Stimulated activated CD8-positive, alpha-beta memory T cell treated with anti-CD3 and anti-CD28 coated beads, Interleukin-15, amount 100 ng/mL, for 24 hours (primary cell): ENCODE results near the gene CCDC88A.
"Not testable (repeated sequence)": the region's sequence is repeated elsewhere in the genome, so short reads cannot be mapped to it uniquely, and the experiment has no call there.

Experiments used
- DNase-seq: peaks from one replicate; pipeline ENCODE4 v3.0.0-alpha.2; 2020; ENCODE audit warnings: low read depth

Gene CCDC88A

DNA sequence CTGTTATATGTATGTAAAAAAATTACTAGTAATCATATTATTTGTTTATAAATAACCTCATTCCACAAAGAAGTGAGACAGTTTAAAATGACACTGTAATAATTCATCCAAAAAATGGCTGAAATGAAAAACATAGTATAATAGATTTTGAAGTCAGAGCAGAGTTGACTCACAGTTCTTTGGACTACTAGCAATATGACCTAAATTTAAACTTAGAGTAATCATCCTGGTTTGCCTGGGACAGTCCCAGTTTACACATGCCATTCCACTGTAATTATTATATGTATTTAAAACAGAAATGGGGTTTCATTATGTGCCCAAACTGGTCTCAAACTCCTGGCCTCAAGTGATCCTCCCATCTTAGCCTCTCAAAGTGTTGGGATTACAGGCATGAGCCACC, 48.3 kb downstream of the CCDC88A start:
- DNase-seq: no peak

DNA sequence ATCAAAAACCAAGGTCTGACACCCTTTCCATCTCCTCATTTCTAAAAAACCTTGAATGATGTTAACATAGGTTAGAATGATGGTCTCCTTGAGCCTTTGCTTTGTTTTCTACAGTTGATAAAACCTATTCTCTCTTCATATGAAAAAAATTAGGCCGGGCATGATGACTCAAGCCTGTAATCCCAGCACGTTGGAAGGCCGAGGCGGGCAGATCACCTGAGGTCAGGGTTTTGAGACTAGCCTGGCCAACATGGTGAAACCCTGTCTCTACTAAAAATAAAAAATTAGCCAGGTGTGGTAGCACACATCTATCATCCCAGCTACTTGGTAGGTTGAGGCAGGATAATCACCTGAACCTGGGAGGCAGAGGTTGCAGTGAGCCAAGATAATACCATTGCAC, 49.4 kb downstream of the CCDC88A start:
- no peak for DNase-seq

DNA sequence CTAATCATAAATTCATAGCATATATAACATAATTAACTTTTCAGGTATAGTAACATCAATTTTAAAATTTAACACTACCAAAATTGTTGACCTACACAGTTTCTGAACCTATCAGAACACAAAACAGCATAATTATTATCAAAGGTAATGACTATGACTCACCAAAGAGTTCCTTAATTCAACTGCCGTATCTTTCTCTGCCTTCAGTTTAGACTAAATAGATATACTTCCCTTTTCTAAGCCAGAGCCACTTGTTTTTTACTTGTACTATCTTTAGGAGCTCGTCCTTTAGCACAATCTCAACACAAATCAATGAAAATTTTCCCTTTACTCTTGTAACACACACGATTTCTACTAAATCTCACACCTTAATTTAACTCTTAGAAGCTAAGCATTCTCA, 54.4 kb downstream of the CCDC88A start:
- no peak for DNase-seq

DNA sequence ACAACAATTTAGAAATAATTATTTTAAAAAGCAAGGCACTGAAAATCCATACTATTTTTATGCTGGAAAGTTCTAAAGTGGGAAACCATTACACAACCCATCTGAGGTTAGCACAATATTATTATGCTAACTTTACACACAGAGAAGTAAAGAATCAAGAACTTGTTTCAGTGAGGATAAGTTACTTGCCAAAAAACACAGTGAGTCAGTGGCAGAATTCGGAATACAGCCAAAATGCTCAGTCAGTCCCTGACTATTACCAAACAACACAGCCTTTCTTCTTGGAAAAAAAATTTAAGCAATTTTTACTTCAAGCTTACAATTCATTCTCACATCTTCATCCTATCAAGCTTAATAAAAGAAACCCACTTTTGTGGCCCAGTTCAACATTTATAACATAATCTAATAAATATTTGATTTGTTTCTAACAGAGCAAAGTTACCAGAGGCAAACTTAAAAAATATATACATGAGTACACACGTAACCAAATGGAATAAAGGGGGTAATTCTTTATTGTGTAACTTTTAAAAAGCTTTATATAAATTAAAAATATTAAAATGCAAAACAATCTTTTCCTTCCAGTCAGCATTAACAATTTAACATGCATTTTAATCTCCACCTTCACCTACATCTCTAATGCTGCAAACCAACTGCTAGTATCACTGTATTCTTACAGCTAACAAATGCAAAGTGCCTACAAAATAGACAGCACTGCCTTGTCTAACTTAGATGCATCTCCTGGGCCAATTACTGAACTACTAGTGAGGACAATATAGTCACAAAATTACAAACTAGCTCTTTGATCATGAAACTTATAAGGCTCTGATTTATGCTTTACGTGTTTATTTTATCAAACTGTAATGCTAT, 55.2 kb downstream of the CCDC88A start:
- no peak for DNase-seq

DNA sequence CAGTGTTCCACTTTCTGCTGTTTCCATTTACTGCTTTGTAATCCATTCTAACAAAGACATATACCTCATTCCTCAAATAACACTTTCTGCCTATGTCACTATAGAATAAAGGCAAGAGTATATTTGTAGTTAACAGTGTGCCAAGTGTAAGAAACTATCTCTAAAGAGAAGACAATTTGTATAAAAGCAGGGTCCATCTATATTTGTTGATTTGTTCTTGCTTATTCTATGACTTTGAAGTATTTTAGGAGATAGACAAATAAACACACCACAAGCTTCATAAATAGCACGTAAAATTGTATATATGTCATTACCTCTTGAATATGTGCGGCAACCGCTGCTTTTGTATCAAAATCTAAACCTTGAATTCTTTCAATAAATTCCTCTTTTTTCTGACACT, 56.0 kb downstream of the CCDC88A start:
- no peak for DNase-seq

DNA sequence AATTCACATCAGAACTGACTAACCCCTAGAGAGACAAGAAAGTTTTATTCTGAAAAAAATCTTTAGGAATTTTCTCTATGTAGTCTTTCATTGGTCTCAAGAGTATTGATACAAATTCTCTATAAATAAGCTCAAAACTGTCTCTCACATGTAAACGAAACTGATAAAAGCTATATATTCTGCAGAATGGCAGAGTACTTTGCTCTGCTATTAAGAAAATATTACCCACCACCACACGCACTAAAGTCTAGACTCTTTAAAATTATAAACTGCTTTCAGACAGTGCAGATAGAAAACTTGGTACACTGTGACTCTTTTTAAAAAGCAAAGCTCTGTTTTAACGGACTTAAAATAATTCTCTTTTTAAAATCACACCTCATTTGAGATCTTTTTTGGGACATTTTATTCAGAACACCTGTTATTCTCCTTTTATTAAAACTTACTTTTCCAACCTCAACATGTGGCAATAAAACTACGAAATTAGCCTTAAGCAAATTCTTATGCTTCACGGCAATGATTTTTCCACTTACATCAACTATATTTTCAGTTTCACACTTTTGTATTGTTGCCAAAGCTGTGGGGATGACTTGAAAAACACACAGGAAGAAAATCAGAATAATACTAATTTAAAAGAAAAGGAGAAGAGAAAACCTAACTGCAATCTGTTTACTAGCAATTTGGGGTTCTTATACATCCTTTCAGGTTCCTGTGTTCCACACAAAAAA, 58.0 kb downstream of the CCDC88A start:
- no peak for DNase-seq

DNA sequence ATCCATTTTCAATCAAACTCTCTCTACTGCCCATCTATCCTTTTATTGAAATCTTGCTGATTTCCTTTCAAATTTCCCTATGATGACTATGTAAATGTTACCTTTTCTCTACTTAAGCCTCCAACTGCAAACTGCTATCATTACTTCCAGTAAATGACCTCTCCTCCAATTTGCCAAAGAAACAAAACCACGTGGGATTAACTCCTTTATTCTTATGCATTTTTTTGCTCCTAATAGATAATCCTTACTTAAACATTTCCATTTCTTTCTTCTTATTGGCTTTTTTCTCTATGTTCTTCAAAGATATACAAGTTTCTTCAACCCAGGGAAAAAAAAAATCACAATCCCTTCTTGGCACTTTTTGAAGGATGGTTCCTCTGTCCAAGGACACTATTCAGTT, 61.2 kb downstream of the CCDC88A start:
- DNase-seq: no peak

DNA sequence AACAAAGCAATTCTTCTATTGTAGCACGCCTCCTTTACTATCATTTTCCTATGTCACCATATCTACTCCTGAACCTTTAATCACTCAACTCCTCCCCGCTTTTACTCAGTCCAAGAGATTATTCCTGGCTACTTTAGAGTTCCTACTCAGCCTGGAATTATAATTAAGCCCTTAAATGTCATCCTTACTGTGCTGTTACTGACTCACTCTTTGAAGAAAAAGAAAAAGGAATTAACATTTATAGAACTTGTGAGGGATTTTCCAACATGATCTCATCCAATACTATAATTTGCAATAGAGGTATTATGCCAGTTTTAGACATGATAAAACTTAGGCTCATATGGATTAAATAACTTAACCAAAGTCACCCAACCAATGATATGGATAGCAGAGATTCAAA, 61.7 kb downstream of the CCDC88A start:
- DNase-seq: no peak

DNA sequence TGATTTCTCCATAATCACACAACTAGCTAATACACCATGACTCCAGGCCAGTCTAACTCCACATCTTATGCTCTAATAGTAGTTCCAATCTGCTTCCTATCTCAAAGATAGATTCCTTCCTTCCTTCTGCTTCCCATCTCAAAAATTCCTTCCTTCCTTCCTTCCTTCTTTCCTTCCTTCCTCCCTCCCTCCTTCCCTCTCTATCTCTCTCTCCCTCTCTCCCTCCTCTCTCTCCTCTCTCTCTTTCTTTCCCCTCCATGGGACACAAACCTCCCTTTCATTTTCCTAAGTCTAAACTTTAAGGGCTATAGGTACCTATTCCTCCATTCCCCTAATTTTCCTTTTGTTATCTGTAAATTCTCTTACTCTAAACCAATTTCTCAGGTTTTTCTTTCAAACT, 62.5 kb downstream of the CCDC88A start:
- DNase-seq: no peak

DNA sequence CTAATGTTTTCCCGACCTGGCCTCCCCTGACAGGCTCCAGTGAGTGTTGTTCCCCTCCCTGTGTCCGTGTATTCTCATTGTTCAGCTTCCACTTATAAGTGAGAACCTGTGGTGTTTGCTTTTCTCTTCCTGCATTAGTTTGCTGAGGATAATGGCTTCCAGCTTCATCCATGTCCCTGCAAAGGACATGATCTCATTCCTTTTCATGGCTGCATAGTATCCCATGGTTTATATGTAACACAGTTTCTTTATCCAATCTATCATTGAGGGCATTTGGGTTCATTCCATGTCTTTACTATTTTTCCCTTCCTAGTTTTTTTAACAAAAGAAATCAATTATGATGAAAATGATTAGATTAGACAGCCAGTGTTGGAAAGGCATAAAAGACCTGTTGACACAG, 63.5 kb downstream of the CCDC88A start:
- DNase-seq: not testable (repeated sequence)

DNA sequence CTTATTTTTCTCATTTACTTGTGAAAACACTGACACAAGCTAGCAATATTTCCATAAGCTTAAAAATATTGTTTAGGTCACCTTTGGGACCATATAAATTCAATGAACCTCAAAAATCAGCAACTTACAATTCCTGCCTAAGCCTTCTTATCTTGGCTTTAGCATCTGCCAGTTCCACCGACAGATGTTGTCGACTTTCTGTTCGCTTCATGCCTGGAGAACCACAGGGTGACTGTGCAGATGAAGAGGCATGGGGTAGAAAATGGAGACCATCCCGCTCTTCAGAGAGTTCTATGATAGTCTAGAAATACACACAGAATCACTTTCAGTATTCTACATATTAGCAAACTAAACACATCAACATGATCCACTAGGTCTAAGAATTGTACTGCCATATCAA, 64.2 kb downstream of the CCDC88A start:
- DNase-seq: no peak

DNA sequence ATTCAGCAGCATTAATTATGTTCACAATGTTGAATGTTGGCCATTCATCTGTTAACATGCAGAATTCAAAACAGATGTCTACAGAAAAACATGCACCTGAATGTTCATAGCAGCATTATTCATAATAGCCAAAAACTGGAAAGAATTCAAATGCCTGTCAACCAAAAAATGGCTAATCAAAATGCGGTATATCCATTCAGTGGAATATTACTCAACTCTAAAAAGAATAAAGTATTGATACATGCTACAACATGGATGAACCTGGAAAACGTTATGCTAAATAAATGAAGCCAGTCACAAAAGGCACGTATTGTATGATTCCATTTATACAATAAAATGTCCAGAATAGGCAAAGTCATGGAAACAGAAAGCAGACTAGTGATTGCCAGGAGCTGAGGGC, 68.0 kb downstream of the CCDC88A start:
- DNase-seq: no peak

DNA sequence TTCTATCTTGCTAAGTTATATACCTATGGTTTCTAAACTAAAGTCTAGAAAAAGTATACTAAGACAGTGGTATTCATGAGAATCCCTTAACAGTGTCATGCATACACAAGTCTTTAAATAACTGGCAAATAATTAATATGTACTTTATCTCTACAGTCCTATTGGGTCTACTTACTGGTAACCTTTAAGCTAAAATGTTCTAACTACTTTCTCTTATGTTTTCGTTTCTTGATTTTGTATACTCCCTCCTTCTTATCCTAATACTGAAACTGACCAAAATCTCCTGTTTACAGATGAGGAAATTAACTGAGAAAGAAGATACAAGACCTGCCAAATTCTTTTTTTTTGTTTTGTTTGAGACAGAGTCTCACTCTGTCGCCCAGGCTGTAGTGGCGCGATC, 74.6 kb downstream of the CCDC88A start:
- no peak for DNase-seq

DNA sequence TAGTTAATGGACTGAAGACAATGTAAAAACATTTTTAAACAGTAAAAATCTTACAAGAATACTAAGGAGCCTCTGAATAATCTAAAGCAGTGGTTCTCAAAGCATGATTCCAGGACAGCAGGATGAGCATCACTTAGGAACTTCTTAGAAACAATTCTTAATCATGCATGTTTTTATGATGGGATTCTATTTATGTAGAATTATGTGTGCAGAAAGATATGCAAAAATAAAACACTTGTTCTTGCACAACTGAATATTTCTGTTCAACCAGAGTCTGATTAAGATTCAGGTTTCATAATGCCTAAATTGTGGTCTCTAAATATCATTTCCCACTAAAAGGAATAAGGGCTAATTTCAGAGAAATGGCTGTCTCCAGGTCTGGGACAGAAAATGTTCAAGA, 81.4 kb downstream of the CCDC88A start:
- DNase-seq: no peak

DNA sequence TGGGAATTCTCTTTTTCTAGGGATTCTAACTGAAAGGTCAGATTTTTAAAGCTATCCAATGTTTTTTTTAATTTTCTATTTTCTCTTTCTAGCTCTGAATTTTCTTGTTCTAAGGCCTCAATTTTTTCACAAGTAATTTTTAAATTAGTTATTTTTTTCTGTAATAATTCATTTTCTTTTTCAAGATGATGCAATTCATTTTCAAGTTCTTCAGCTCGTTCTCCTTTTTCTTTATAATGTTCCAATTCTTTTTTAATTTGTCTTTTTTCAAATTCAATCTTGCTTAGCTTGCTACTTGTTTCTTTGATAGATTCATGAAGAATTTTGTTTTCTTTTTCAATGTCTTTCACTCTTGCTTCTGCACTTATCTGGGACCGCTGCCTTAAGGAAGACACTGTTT, 84.9 kb downstream of the CCDC88A start:
- no peak for DNase-seq

DNA sequence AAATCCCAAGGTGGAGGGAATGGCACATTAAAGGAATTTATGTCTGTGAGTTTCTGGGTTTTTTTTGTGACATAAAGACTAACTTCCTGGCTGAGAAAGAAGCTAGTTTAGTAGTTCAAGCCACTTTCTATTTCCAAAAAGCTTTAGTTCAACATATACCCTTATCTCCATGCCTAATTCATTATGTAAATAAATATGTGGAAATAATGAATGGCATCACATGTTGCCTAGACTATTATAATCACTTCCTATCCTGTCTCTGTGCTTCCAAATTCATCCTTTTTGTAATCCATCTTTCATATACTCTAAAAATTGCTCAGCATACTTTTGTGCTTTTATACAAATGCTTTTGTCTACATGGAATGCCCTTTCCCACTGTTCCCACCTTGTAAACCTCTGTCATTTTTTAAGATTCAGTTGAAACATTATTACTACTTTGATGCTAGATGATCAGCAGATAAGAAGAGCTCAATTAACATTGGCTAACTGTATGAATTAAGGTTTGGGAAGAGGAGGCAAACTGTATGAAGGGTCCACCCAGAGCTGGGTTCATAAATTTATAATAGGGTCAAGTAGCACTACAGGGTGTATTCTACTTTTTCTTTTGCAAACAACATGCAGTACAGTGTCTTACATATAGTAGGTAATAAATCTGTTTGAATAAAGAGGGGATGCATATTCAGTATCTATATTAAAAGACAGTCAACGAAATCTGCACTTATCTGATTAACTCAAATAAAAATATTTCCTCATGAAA, 88.9 kb downstream of the CCDC88A start:
- DNase-seq: no peak

DNA sequence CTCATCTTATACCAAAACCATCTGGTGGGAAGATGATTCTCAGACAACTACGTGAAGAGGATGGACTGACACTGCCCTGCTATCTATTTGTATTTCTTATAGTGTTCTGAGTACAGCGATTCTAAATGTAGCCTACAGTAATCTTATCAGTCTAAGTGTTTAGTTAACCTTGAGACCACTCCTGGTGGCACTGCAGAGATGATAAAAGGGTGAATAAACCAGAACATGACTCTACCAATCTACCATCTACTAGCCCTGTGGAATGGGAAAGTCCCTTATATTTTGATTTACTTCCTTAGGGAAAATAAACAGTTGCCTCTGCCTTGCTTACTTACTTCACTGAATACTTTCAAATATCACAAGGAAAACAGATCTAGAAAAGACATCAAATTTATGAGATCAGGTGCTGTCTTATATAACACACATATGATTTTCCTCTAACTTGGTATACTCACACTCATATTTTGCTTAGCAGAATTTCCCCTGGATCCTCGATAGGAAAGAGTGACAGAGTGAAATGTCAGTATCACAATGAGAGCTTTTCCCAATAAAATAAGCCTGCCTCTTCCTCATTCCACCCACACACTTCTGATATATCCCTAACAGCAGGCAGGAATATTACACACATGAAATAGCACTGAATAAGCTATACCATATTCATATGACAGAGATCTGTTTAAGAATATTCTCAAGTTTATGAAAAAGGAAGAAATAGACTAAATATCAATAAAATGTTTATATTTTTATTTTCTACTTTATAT, 92.0 kb downstream of the CCDC88A start:
- no peak for DNase-seq

DNA sequence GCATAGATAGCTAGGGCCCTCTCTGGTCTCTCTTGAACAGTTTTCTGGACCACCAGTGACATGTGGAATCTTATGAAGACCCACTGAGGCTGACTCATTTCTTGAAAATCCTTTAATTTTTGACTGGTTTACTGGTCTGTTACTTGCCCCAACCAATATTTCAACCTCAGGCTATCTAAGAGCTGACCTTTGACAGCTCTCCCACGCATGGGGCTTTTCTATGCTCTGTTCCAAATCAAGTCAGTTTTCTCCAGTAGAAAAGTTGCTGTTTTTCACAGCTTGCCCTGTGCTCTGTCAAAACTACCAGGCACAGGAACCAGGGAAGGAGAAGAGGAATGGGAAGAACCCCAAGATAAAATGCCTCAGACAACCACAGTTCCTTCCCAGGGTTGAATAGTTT, 104.7 kb downstream of the CCDC88A start:
- no peak for DNase-seq

DNA sequence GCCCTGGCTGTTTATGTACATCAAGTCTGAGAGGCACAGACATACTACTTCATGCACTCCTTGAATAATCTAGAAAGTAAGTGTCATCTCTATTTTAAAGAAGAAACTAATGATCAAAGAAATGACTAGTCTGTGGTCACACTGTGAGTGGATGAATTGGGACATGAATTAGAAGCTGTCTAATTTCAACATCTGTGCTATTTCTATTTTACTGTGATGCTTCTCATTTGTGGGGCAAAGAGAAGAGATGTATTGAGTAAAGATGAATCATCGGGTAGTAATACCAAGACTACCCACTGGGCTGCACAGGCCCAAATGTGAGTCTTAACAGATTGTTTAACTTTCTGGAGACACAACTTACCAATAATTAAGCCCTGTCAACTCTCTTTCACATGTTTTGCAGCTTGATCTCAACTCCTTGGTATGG, 108.2 kb downstream of the CCDC88A start:
- no peak for DNase-seq

DNA sequence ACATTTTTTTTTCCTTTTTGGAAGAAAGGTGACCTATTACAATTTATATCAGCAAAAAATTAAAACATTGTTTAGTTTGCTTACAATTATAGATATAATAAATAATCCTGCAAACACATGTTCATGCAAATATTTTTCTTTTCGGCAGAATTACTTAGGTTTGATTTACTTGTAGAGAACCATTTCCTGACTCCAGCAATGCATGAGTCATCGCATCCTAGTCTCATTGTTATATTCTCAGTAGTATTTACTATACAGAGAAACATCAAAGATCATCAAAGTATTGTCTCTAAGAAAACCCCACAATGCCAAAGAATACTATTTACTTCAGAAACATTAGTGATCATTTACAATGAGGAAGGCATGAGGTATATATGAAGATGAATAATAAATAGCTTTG, 110.2 kb downstream of the CCDC88A start:
- DNase-seq: no peak

DNA sequence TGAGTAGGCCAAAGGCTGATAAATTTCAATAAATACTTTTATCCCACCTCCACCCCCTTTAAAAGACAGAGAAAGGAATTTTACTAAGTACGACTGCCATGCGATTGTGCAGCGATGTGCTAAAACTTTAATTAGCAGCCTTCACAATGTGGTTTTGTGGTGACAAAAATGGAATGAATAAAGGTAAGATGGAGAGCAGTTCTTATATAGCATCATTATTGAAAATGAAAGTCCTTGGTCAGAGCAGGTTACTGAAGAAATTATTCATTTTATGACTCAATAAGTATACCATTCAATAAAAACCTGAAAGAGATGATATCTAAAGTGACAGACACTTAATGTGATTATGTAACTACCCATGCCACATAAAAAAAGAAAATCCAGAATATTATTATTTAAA, 117.4 kb downstream of the CCDC88A start:
- no peak for DNase-seq

DNA sequence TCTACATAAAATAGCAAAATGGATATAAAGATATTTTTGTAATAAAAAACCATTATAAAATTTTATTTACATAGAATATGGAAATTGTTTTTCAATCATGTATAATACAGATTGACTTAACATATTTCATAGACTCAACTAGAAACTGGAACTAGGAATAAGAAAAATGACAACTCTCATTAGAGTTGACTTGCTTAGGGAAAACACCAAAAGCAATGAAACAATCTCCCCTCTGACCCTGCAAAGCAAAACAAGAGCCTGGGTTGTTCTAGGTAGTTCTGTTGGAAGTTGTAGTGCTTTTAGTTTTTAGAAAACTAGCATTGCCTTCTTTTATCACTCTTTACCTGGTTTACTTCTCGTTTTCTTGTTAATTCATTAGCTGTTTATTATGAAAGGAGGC, 118.4 kb downstream of the CCDC88A start:
- no peak for DNase-seq
